Renal cortex interstitium (tissue), 11 donors: ENCODE measurements around the gene SLC29A4. TPM values are rescaled to one million over a fixed set of nuclear protein-coding genes. Genes with fewer than 3 reads are reported as not detected.
A peak's percentile ranks its signal among the peaks of the same experiment; 100 is the strongest.
"Not testable (repeated sequence)": the region's sequence is repeated elsewhere in the genome, so short reads cannot be mapped to it uniquely, and the experiment has no call there.

Source experiments
- DNase-seq, 11 donors: peaks; one replicate each; pipeline ENCODE4 v3.0.0-alpha.2; 2013; ENCODE audit warnings: low read depth in 9 of 11, low spot score in 4 of 11; ENCODE audit errors: extremely low read depth in 1 of 11
- polyA plus RNA-seq, 3 donors: library from polyadenylated mRNA; unstranded; fragments of 120-200 nt; gene quantifications; one replicate each; pipeline ENCODE4 v1.2.1, GENCODE V29; 2013; ENCODE audit not compliant: insufficient read length in 3 of 3

The SLC29A4 gene
- polyA plus RNA-seq, 3 donors = 18.6 to 24.0 (median 23.0) TPM

- DNase-seq = no peak
Measured at GRCh38 chr7:5266191-5267028, 16.3 kb upstream of the SLC29A4 start.

- DNase-seq = not testable (repeated sequence)
Measured at GRCh38 chr7:5267829-5268228, 14.9 kb upstream of the SLC29A4 start.

GRCh38 chr7:5269992-5270657, 12.6 kb upstream of the SLC29A4 start:
- not testable (repeated sequence) for DNase-seq

GRCh38 chr7:5270788-5271187, 12.0 kb upstream of the SLC29A4 start:
- no peak for DNase-seq

- DNase-seq = not testable (repeated sequence)
Measured at GRCh38 chr7:5273831-5274405, 8.8 kb upstream of the SLC29A4 start.

GRCh38 chr7:5274441-5274840, 8.3 kb upstream of the SLC29A4 start:
- DNase-seq = no peak

GRCh38 chr7:5274985-5275431, 7.7 kb upstream of the SLC29A4 start:
- not testable (repeated sequence) for DNase-seq

GRCh38 chr7:5275510-5275909, 7.2 kb upstream of the SLC29A4 start:
- not testable (repeated sequence) for DNase-seq

GRCh38 chr7:5276123-5276522, 6.6 kb upstream of the SLC29A4 start:
- DNase-seq = not testable (repeated sequence)

- DNase-seq = no peak
Measured at GRCh38 chr7:5276611-5277010, 6.1 kb upstream of the SLC29A4 start.

- DNase-seq = no peak
Measured at GRCh38 chr7:5278766-5279165, 4.0 kb upstream of the SLC29A4 start.

GRCh38 chr7:5279734-5280133, 3.0 kb upstream of the SLC29A4 start:
- DNase-seq = no peak

GRCh38 chr7:5281598-5282500, 894 bp upstream of the SLC29A4 start:
- DNase-seq = not testable (repeated sequence)

GRCh38 chr7:5283421-5284303, 919 bp downstream of the SLC29A4 start:
- DNase-seq = no peak

GRCh38 chr7:5284304-5285281, 1.9 kb downstream of the SLC29A4 start:
- DNase-seq = peak in 3 of 11 donors; percentile 50 to 74 (median 59)

- no peak for DNase-seq
Measured at GRCh38 chr7:5286933-5287332, 4.2 kb downstream of the SLC29A4 start.

- not testable (repeated sequence) for DNase-seq
Measured at GRCh38 chr7:5287373-5287772, 4.6 kb downstream of the SLC29A4 start.
